Activated CD4-positive, alpha-beta memory T cell treated with anti-CD3 and anti-CD28 coated beads, Interleukin-2, amount 10 ng/mL, durations not matched to agents 7 days and 5 days (primary cell): ENCODE data around the gene GJB6. TPM values are rescaled to one million over a fixed set of nuclear protein-coding genes. Genes with fewer than 3 reads are reported as not detected.

ENCODE experiments used
- CTCF ChIA-PET: fragments of 350-600 bp; sonication (Branson Sonifier 250); formaldehyde crosslinking; loops from one replicate; lab custom pipeline; 2021; ENCODE audit warnings: antibody characterized with exemption, inconsistent platforms; lab: Charles Lee
- POLR2A ChIA-PET: fragments of 350-600 bp; sonication (Branson Sonifier 250); formaldehyde crosslinking; loops from one replicate; lab custom pipeline; 2021; ENCODE audit warnings: antibody characterized with exemption; lab: Charles Lee
- DNase-seq: peaks from one replicate; pipeline ENCODE4 v3.0.0-alpha.2; 2020
- H3K27ac Mint-ChIP-seq: one replicate; pipeline ENCODE4 v1.8.0; 2021; ENCODE audit warnings: mild to moderate bottlenecking, mixed read lengths
- H3K27me3 Mint-ChIP-seq: one replicate; pipeline ENCODE4 v1.8.0; 2021; ENCODE audit warnings: mixed read lengths
- H3K36me3 Mint-ChIP-seq: one replicate; pipeline ENCODE4 v1.8.0; 2021; ENCODE audit warnings: low read depth, mixed read lengths
- H3K4me1 Mint-ChIP-seq: one replicate; pipeline ENCODE4 v1.8.0; 2021; ENCODE audit warnings: mixed read lengths
- H3K4me3 Mint-ChIP-seq: one replicate; pipeline ENCODE4 v1.8.0; 2021; ENCODE audit warnings: mild to moderate bottlenecking, mixed read lengths
- H3K9me3 Mint-ChIP-seq: one replicate; pipeline ENCODE4 v1.8.0; 2021; ENCODE audit warnings: mixed read lengths
- total RNA-seq, 2 experiments: library from RNA; stranded (reverse); gene quantifications; one replicate each; pipeline ENCODE4 v1.2.3, GENCODE V29; 2021

Gene GJB6
- total RNA-seq, 2 experiments from 2014 or later, result 6.0 to 6.1 TPM

GRCh38 chr13:20249913-20250312, 17.8 kb upstream of the GJB6 start:
- no peak for DNase-seq
- Mint-ChIP-seq H3K4me3 (no peak overlapping the region), H3K27ac (no peak overlapping the region), H3K36me3 (no peaks in the 10 kb centered on the region), H3K9me3 (no peaks in the 10 kb centered on the region), H3K27me3 (peaks cover 11% of the 10 kb centered on the region), H3K4me1 (no peaks in the 10 kb centered on the region)
- CTCF ChIA-PET, result no interaction called here
- POLR2A ChIA-PET, result no interaction called here

DNA sequence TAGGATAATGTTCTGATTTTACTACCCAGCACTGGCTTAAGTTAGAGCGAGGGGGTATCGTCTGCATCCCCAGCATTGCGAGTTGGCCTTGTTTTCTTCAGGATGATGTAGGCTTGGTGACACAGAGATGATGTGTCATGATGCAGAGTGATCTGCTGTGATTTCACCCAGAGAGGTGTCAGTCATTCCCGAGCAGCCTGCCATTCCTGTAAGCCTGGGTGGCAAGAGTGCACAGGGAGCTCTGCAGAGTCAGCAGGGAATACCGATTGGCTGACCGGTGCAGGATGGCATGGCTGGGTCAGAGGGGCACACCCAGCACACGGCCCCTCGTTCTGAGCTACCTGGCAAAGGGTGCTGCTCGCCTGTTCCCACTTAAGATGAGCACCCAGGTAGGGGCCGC, 15.8 kb upstream of the GJB6 start:
- no peak for DNase-seq
- no peak overlapping the region for H3K27ac Mint-ChIP-seq
- peaks cover 14% of the 10 kb centered on the region for H3K27me3 Mint-ChIP-seq
- H3K4me3 Mint-ChIP-seq, result no peak overlapping the region
- ChIA-PET POLR2A (no interaction called here), CTCF (no interaction called here)
- no peaks in the 10 kb centered on the region for H3K9me3 Mint-ChIP-seq
- H3K4me1 Mint-ChIP-seq, result no peaks in the 10 kb centered on the region
- no peaks in the 10 kb centered on the region for H3K36me3 Mint-ChIP-seq

GRCh38 chr13:20247403-20247802, 15.3 kb upstream of the GJB6 start:
- no peak overlapping the region for H3K4me3 Mint-ChIP-seq
- no peaks in the 10 kb centered on the region for H3K9me3 Mint-ChIP-seq
- CTCF ChIA-PET, result no interaction called here
- no peaks in the 10 kb centered on the region for H3K36me3 Mint-ChIP-seq
- H3K27ac Mint-ChIP-seq, result no peak overlapping the region
- H3K4me1 Mint-ChIP-seq, result no peaks in the 10 kb centered on the region
- POLR2A ChIA-PET, result no interaction called here
- H3K27me3 Mint-ChIP-seq, result peaks cover 12% of the 10 kb centered on the region
- DNase-seq, result no peak

- Mint-ChIP-seq H3K9me3 (no peaks in the 10 kb centered on the region), H3K4me3 (no peak overlapping the region), H3K27me3 (peaks cover 24% of the 10 kb centered on the region), H3K36me3 (no peaks in the 10 kb centered on the region), H3K27ac (no peak overlapping the region), H3K4me1 (no peaks in the 10 kb centered on the region)
- CTCF ChIA-PET, result interaction anchor here (1.6 kb wide), 1 partner anchor 44 kb away, joined by 4 read pairs; no protein-coding TSS in a partner anchor
- POLR2A ChIA-PET, result no interaction called here
- no peak for DNase-seq
Measured at GRCh38 chr13:20241593-20241992, 9.5 kb upstream of the GJB6 start.

- Mint-ChIP-seq H3K4me1 (no peaks in the 10 kb centered on the region), H3K27me3 (peaks cover 21% of the 10 kb centered on the region), H3K9me3 (no peaks in the 10 kb centered on the region), H3K36me3 (no peaks in the 10 kb centered on the region), H3K4me3 (no peak overlapping the region), H3K27ac (no peak overlapping the region)
- POLR2A ChIA-PET, result no interaction called here
- CTCF ChIA-PET, result no interaction called here
- no peak for DNase-seq
Measured at GRCh38 chr13:20239748-20240147, 7.6 kb upstream of the GJB6 start.

- DNase-seq, result no peak
- ChIA-PET POLR2A (no interaction called here), CTCF (interaction anchor here (1.1 kb wide), 1 partner anchor 9 kb away, joined by 3 read pairs; no protein-coding TSS in a partner anchor)
- no peaks in the 10 kb centered on the region for H3K9me3 Mint-ChIP-seq
- H3K27me3 Mint-ChIP-seq, result peaks cover 37% of the 10 kb centered on the region
- peak overlapping the region; percentile 10 for H3K4me3 Mint-ChIP-seq
- H3K4me1 Mint-ChIP-seq, result peaks cover 21% of the 10 kb centered on the region
- H3K27ac Mint-ChIP-seq, result no peak overlapping the region
- H3K36me3 Mint-ChIP-seq, result peaks cover 2% of the 10 kb centered on the region
Measured at GRCh38 chr13:20232556-20233277, 598 bp upstream of the GJB6 start.

- H3K4me3 Mint-ChIP-seq, result peak overlapping the region; percentile 79
- DNase-seq, result peak; percentile 34
- no peaks in the 10 kb centered on the region for H3K9me3 Mint-ChIP-seq
- H3K27me3 Mint-ChIP-seq, result peaks cover 33% of the 10 kb centered on the region
- CTCF ChIA-PET, result interaction anchor here (1.1 to 1.6 kb wide), 2 partner anchors 11 to 34 kb away, joined by 3 read pairs; no protein-coding TSS in a partner anchor
- peaks cover 2% of the 10 kb centered on the region for H3K36me3 Mint-ChIP-seq
- H3K4me1 Mint-ChIP-seq, result peaks cover 21% of the 10 kb centered on the region
- H3K27ac Mint-ChIP-seq, result peak overlapping the region; percentile 63
- POLR2A ChIA-PET, result interaction anchor here (0.7 to 1.4 kb wide), 3 partner anchors 188 to 945 kb away, joined by 3 to 4 read pairs (median 3); partner anchors contain the start of genes MRPL57 and SKA3
Measured at GRCh38 chr13:20230913-20231838, 943 bp downstream of the GJB6 start.

DNA sequence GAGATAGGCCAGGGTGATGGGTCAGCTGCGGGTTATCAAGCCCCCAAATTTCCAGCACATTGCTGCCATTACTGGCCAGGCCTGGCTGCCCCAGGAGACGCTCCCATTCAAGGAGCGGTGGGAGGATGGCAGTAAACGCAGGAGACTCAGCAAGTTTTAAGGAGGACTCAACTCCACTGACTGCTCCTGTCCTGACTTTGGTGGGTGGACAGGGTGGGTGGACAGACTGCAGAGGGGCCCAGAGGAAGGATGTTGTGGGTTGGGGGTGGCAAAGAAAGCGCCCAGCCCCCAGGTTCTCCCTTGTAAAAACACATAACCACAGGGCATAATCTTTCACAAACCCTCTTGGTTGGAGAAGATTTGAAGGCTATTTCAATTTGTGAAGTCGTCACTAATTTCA, 4.4 kb downstream of the GJB6 start:
- Mint-ChIP-seq H3K4me3 (no peak overlapping the region), H3K9me3 (no peaks in the 10 kb centered on the region), H3K36me3 (no peaks in the 10 kb centered on the region), H3K27ac (no peak overlapping the region), H3K27me3 (peaks cover 27% of the 10 kb centered on the region), H3K4me1 (peaks cover 21% of the 10 kb centered on the region)
- DNase-seq, result no peak
- ChIA-PET CTCF (no interaction called here), POLR2A (no interaction called here)

DNA sequence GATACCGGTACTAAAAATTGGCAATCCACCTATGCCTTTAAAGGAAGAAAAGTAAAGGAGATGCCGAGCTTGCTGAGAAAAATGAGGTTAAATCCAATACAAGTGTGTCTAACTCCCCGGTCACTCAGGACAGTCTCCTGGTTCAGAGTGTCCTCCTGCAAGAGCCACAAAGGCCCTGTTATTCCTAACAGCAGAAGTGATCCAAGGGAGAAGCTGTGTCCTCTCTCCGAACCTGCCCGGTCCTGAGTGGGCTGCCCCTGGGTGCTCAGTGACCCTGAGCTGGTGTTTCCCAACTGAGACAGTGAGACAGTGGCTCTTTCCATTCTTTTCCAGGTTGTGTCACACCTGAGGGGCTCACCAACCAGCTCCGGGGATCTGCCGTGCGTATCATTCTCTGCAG, 4.8 kb downstream of the GJB6 start:
- ChIA-PET CTCF (no interaction called here), POLR2A (no interaction called here)
- DNase-seq, result no peak
- Mint-ChIP-seq H3K4me1 (peaks cover 24% of the 10 kb centered on the region), H3K27me3 (peaks cover 25% of the 10 kb centered on the region), H3K27ac (no peak overlapping the region), H3K4me3 (no peak overlapping the region), H3K9me3 (no peaks in the 10 kb centered on the region), H3K36me3 (no peaks in the 10 kb centered on the region)

GRCh38 chr13:20222553-20222952, 9.6 kb downstream of the GJB6 start:
- Mint-ChIP-seq H3K9me3 (no peaks in the 10 kb centered on the region), H3K27ac (no peak overlapping the region), H3K27me3 (peaks cover 7% of the 10 kb centered on the region), H3K4me1 (peaks cover 30% of the 10 kb centered on the region), H3K4me3 (no peak overlapping the region), H3K36me3 (no peaks in the 10 kb centered on the region)
- DNase-seq, result no peak
- CTCF ChIA-PET, result no interaction called here
- POLR2A ChIA-PET, result no interaction called here

GRCh38 chr13:20221772-20222171, 10.3 kb downstream of the GJB6 start:
- Mint-ChIP-seq H3K9me3 (no peaks in the 10 kb centered on the region), H3K36me3 (no peaks in the 10 kb centered on the region), H3K27ac (no peak overlapping the region), H3K27me3 (peaks cover 10% of the 10 kb centered on the region), H3K4me1 (peaks cover 30% of the 10 kb centered on the region), H3K4me3 (no peak overlapping the region)
- POLR2A ChIA-PET, result no interaction called here
- no peak for DNase-seq
- CTCF ChIA-PET, result no interaction called here

- no peak for DNase-seq
- H3K4me3 Mint-ChIP-seq, result peak overlapping the region; percentile 50
- peak overlapping the region; percentile 75 for H3K27ac Mint-ChIP-seq
- ChIA-PET CTCF (interaction anchor here (0.9 to 1.7 kb wide), 3 partner anchors 23 to 491 kb away, joined by 3 to 8 read pairs (median 3); no protein-coding TSS in a partner anchor), POLR2A (interaction anchor here (1.0 to 1.6 kb wide), 4 partner anchors 9 to 256 kb away, joined by 3 to 5 read pairs (median 3); no protein-coding TSS in a partner anchor)
- H3K27me3 Mint-ChIP-seq, result peaks cover 11% of the 10 kb centered on the region
- no peaks in the 10 kb centered on the region for H3K36me3 Mint-ChIP-seq
- no peaks in the 10 kb centered on the region for H3K9me3 Mint-ChIP-seq
- peaks cover 30% of the 10 kb centered on the region for H3K4me1 Mint-ChIP-seq
Measured at GRCh38 chr13:20219577-20219976, 12.5 kb downstream of the GJB6 start.

GRCh38 chr13:20217168-20217567, 15.0 kb downstream of the GJB6 start:
- ChIA-PET POLR2A (no interaction called here), CTCF (interaction anchor here (0.9 kb wide), 1 partner anchor 39 kb away, joined by 3 read pairs; no protein-coding TSS in a partner anchor)

More at GRCh38 chr13:20217168-20217567, 15.0 kb downstream of the GJB6 start:
- H3K27me3 Mint-ChIP-seq, result peaks cover 27% of the 10 kb centered on the region
- H3K4me3 Mint-ChIP-seq, result no peak overlapping the region
- DNase-seq, result no peak
- peaks cover 24% of the 10 kb centered on the region for H3K4me1 Mint-ChIP-seq
- H3K27ac Mint-ChIP-seq, result no peak overlapping the region
- H3K36me3 Mint-ChIP-seq, result no peaks in the 10 kb centered on the region
- H3K9me3 Mint-ChIP-seq, result no peaks in the 10 kb centered on the region
